ENCODE results near the gene ZNF441.
"Not testable (repeated sequence)": the region's sequence is repeated elsewhere in the genome, so short reads cannot be mapped to it uniquely, and the experiment has no call there.

The ZNF441 gene

DNA sequence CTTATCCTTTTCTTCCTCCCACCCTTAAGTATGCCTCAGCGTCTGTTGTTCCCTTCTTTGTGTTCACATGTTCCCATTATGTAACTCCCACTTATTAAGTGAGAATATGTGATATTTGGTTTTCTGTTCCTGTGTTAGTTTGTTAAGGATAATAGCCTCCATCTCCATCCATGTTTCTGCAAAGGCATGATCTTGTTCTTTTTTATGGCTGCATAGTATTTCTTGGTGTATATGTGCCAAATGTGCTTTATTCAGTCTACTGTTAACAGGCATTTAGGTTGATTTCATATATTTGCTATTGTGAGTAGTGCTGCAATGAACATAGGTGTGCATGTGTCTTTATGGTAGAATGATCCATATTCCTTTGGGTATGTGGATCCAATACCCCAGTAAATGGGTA lies 3.2 kb upstream of the ZNF441 start:
- Histone ChIP-seq H3K27ac (no peak overlapping the region), H3K36me3 (replicated peaks) (no peaks in the 10 kb centered on the region), H3K27me3 (replicated peaks) (no peaks in the 10 kb centered on the region), H3K4me3 (ENCODE audit: low read depth, low read length) (no peak overlapping the region)
- no peak for TF ChIP-seq CTCF (IDR thresholded peaks at IDR 0.05; ENCODE audit: low read depth, low read length, missing control alignments)
- in situ Hi-C loops (cut with HindIII; ENCODE audit: low pct_ligation_motif_present, low sequenced_read_pairs) = no loop called here
- no peak for DNase-seq

- peak; percentile 9 for DNase-seq
- Histone ChIP-seq H3K27me3 (replicated peaks) (no peaks in the 10 kb centered on the region), H3K4me3 (ENCODE audit: low read depth, low read length) (peak overlapping the region; percentile 91), H3K27ac (peak overlapping the region; percentile 71), H3K36me3 (replicated peaks) (no peaks in the 10 kb centered on the region)
- in situ Hi-C loops (cut with HindIII; ENCODE audit: low pct_ligation_motif_present, low sequenced_read_pairs) = no loop called here
- TF ChIP-seq CTCF (IDR thresholded peaks at IDR 0.05; ENCODE audit: low read depth, low read length, missing control alignments) = no peak
These were observed 883 bp downstream of the ZNF441 start for GRCh38 chr19:11767633-11768133.

DNA sequence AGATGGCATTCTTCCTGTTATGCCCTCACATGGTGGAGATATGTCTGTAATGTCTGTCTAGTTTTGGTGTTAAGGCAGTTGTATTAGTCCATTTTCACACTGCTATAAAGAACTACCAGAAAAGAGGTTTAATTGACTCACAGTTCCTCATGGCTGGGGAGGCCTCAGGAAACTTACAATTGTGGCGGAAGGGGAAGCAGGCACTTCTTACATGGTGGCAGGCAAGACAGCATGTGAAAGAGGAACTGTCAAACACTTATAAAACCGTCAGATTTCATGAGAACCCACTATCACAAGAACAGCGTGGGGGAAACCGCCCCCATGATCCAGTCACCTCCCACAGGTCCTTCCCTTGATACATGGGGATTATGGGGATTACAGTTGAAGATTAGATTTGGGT lies 3.2 kb downstream of the ZNF441 start:
- no peaks in the 10 kb centered on the region for H3K36me3 ChIP-seq (replicated peaks)
- no peak overlapping the region for H3K27ac ChIP-seq
- no peaks in the 10 kb centered on the region for H3K27me3 ChIP-seq (replicated peaks)
- no peak overlapping the region for H3K4me3 ChIP-seq (ENCODE audit: low read depth, low read length)
- no peak for TF ChIP-seq CTCF (IDR thresholded peaks at IDR 0.05; ENCODE audit: low read depth, low read length, missing control alignments)
- in situ Hi-C loops (cut with HindIII; ENCODE audit: low pct_ligation_motif_present, low sequenced_read_pairs) = no loop called here
- DNase-seq = no peak

DNA sequence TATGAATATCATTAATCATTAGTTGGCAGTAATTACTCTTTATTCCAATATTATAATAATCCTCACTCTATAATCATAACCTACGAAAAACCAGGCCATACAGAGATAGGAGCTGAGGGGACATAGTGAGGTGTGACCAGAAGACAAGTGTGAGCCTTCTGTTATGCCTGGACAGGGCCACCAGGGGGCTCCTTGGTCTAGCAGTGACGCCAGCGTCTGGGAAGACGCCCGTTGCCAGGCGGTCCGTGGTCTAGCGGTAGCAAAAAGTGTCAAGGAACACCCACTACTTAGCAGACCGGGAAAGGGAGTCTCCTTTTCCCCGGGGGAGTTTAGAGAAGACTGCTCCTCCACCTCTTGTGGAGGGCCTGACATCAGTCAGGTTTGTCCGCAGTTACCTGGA lies 4.7 kb downstream of the ZNF441 start:
- in situ Hi-C loops (cut with HindIII; ENCODE audit: low pct_ligation_motif_present, low sequenced_read_pairs); DNase-seq; H3K27ac ChIP-seq; H3K27me3 ChIP-seq (replicated peaks); H3K4me3 ChIP-seq (ENCODE audit: low read depth, low read length); H3K36me3 ChIP-seq (replicated peaks): not testable (repeated sequence)
- TF ChIP-seq CTCF (IDR thresholded peaks at IDR 0.05; ENCODE audit: low read depth, low read length, missing control alignments) = peak; percentile 14

DNA sequence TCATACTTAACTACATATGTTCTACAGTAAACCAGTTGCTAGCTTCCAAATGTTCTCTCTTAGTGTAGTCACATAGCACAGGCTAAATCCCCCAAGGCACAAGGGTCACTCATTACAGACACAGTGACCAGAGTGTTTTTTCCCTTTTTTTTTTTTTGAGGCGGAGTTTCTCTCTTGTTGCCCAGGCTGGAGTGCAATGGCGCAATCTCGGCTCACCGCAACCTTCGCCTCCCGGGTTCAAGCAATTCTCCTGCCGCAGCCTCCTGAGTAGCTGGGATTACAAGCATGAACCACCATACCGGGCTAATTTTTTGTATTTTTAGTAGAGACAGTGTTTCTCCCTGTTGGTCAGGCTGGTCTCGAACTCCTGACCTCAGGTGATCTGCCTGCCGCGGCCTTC lies 9.9 kb downstream of the ZNF441 start:
- DNase-seq; in situ Hi-C loops (cut with HindIII; ENCODE audit: low pct_ligation_motif_present, low sequenced_read_pairs); H3K27me3 ChIP-seq (replicated peaks); H3K4me3 ChIP-seq (ENCODE audit: low read depth, low read length); H3K27ac ChIP-seq: not testable (repeated sequence)
- peaks cover 30% of the 10 kb centered on the region for H3K36me3 ChIP-seq (replicated peaks)

GRCh38 chr19:11780431-11781020 lies 13.7 kb downstream of the ZNF441 start:
- Histone ChIP-seq H3K27ac (no peak overlapping the region), H3K36me3 (replicated peaks) (peaks cover 30% of the 10 kb centered on the region), H3K4me3 (ENCODE audit: low read depth, low read length) (no peak overlapping the region), H3K27me3 (replicated peaks) (no peaks in the 10 kb centered on the region)
- in situ Hi-C loops (cut with HindIII; ENCODE audit: low pct_ligation_motif_present, low sequenced_read_pairs) = no loop called here
- TF ChIP-seq CTCF (IDR thresholded peaks at IDR 0.05; ENCODE audit: low read depth, low read length, missing control alignments) = no peak
- no peak for DNase-seq

Measured in brain microvascular endothelial cell (primary cell).